HG03060 (cell line): ENCODE measurements around the gene LRP1.

ENCODE experiments used
- ATAC-seq: cut with Tn5 transposase; IDR thresholded peaks from one replicate; pipeline ENCODE4 v1.9.1; 2021; ENCODE audit warnings: low read depth, moderate number of reproducible peaks; ENCODE audit not compliant: unreplicated experiment

The LRP1 gene

GRCh38 chr12:57204454-57204853 lies 76.2 kb downstream of the LRP1 start:
- no peak for ATAC-seq

GRCh38 chr12:57205186-57205585 lies 76.9 kb downstream of the LRP1 start:
- ATAC-seq, result no peak

- no peak for ATAC-seq
Measured at GRCh38 chr12:57205931-57206330, 77.6 kb downstream of the LRP1 start.

GRCh38 chr12:57207731-57208630 lies 79.7 kb downstream of the LRP1 start:
- no peak for ATAC-seq

GRCh38 chr12:57208631-57209282 lies 80.5 kb downstream of the LRP1 start:
- ATAC-seq, result no peak

GRCh38 chr12:57209916-57210315 lies 81.6 kb downstream of the LRP1 start:
- no peak for ATAC-seq

GRCh38 chr12:57210461-57210860 lies 82.2 kb downstream of the LRP1 start:
- ATAC-seq, result no peak

- no peak for ATAC-seq
Measured at GRCh38 chr12:57210926-57211692, 82.8 kb downstream of the LRP1 start.

GRCh38 chr12:57211791-57212700 lies 83.8 kb downstream of the LRP1 start:
- no peak for ATAC-seq

- no peak for ATAC-seq
Measured at GRCh38 chr12:57212701-57213057, 84.4 kb downstream of the LRP1 start.

- no peak for ATAC-seq
Measured at GRCh38 chr12:57213058-57213715, 84.9 kb downstream of the LRP1 start.

GRCh38 chr12:57213763-57214397 lies 85.6 kb downstream of the LRP1 start:
- no peak for ATAC-seq

GRCh38 chr12:57214398-57214781 lies 86.1 kb downstream of the LRP1 start:
- no peak for ATAC-seq

- no peak for ATAC-seq
Measured at GRCh38 chr12:57215065-57215464, 86.8 kb downstream of the LRP1 start.

- ATAC-seq, result no peak
Measured at GRCh38 chr12:57215668-57216013, 87.4 kb downstream of the LRP1 start.

- no peak for ATAC-seq
Measured at GRCh38 chr12:57216014-57216911, 88.0 kb downstream of the LRP1 start, which contains the start of gene NXPH4. Gene NXPH4 (plus strand): TSS chr12:57216794. CDS start chr12:57216970, 176 bp downstream.

GRCh38 chr12:57216921-57217879 lies 88.9 kb downstream of the LRP1 start:
- no peak for ATAC-seq
